Breast epithelium (tissue), 3 donors: ENCODE measurements around the gene ATAD3B.

Experiments used
- POLR2A ChIP-seq: fragments of 450-650 bp; IDR thresholded peaks from one replicate; pipeline ENCODE4 v1.6.1; 2016; ENCODE audit warnings: antibody characterized with exemption, mild to moderate bottlenecking, moderate library complexity
- POLR2AphosphoS5 ChIP-seq, 3 donors: sonication (generic); formaldehyde crosslinking; IDR thresholded peaks; one replicate each; pipeline ENCODE4 v1.6.1; 2017; ENCODE audit warnings: antibody characterized with exemption in 3 of 3
- TF ChIP-seq, protein P1 (sequence below), 3 donors: fragments of 450-650 bp; IDR thresholded peaks; one replicate each; pipeline ENCODE4 v1.5.1; 2016 to 2017; ENCODE audit warnings: antibody characterized with exemption in 3 of 3, mild to moderate bottlenecking in 3 of 3, moderate library complexity in 3 of 3

DNA sequence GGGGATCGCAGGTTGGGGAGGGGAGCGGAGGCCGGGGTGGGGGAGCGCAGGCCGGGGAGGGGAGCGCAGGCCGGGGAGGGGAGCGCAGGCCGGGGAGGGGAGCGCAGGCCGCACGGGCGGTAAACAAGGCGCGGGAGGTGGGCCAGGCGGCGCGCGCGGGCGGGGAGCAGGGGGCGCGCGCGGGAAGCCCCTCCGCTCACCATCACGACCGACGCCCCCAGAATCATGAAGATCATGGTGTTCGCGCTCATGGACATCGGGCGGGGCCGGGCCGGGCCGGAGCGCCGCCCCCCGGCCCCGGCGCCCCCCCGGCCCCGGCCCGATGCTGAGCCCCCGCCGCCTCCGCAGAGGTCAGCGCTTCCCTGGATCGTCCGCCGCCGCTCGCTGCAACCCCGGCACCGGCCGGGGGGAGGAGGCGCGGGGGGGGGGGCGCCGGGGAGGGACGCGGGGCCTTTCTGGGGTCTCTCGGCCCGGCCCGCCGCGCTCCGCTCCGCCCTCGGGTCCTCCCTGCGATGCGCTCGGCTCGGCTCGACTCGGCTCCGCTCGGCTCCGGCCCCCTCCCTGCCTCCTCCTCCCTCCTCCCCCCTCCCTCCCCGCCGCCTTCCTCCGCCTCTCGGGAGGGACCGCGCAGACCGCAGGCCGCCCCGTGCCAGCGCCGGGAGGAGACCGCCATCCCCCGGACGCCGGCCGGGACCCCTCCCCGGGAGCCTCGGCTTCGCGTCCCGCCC lies 68.7 kb downstream of the ATAD3B start, which contains the start of gene TMEM240:
- no peak for TF ChIP-seq POLR2A
- TF ChIP-seq, protein P1, sequence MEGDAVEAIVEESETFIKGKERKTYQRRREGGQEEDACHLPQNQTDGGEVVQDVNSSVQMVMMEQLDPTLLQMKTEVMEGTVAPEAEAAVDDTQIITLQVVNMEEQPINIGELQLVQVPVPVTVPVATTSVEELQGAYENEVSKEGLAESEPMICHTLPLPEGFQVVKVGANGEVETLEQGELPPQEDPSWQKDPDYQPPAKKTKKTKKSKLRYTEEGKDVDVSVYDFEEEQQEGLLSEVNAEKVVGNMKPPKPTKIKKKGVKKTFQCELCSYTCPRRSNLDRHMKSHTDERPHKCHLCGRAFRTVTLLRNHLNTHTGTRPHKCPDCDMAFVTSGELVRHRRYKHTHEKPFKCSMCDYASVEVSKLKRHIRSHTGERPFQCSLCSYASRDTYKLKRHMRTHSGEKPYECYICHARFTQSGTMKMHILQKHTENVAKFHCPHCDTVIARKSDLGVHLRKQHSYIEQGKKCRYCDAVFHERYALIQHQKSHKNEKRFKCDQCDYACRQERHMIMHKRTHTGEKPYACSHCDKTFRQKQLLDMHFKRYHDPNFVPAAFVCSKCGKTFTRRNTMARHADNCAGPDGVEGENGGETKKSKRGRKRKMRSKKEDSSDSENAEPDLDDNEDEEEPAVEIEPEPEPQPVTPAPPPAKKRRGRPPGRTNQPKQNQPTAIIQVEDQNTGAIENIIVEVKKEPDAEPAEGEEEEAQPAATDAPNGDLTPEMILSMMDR (IDR thresholded peaks at IDR 0.05): no peak
- TF ChIP-seq POLR2AphosphoS5 (IDR thresholded peaks at IDR 0.05): no peak
